ENCODE results near the gene ZNF883. TPM values are rescaled to one million over a fixed set of nuclear protein-coding genes. Genes with fewer than 3 reads are reported as not detected.

Gene ZNF883
- total and polyA plus RNA-seq, 2 donors, result 1.6 to 2.0 TPM

- Histone ChIP-seq H3K27ac (ENCODE audit: low read depth in 1 of 2, low read length in 1 of 2) (no peak overlapping the region), H3K36me3 (ENCODE audit: control insufficient read depth in 2 of 2, insufficient read depth in 2 of 2, low read length in 1 of 2) (no peaks in the 10 kb centered on the region), H3K4me3 (ENCODE audit: low read length in 2 of 2) (no peak overlapping the region), H3K4me1 (ENCODE audit: control insufficient read depth in 2 of 2, insufficient read depth in 2 of 2, low read length in 2 of 2) (no peaks in the 10 kb centered on the region), H3K27me3 (ENCODE audit: control insufficient read depth in 2 of 2, insufficient read depth in 1 of 2, low read length in 1 of 2) (no peaks in the 10 kb centered on the region), H3K9me3 (ENCODE audit: control insufficient read depth in 2 of 2, insufficient read depth in 1 of 2, low read length in 1 of 2) (no peaks in the 10 kb centered on the region)
- DNase-seq (ENCODE audit: low read depth in 6 of 9, low spot score in 9 of 9), result no peak
These were observed 72.6 kb downstream of the ZNF883 start for GRCh38 chr9:112939418-112939817.

GRCh38 chr9:112933696-112934095 is 78.3 kb downstream of the ZNF883 start:
- H3K27me3 ChIP-seq (ENCODE audit: control insufficient read depth in 2 of 2, insufficient read depth in 1 of 2, low read length in 1 of 2), result no peaks in the 10 kb centered on the region
- no peak overlapping the region for H3K4me3 ChIP-seq (ENCODE audit: low read length in 2 of 2)
- no peaks in the 10 kb centered on the region for H3K9me3 ChIP-seq (ENCODE audit: control insufficient read depth in 2 of 2, insufficient read depth in 1 of 2, low read length in 1 of 2)
- no peaks in the 10 kb centered on the region for H3K4me1 ChIP-seq (ENCODE audit: control insufficient read depth in 2 of 2, insufficient read depth in 2 of 2, low read length in 2 of 2)
- no peak for DNase-seq (ENCODE audit: low read depth in 6 of 9, low spot score in 9 of 9)
- 18% methylated on average over 2 of the region's 2 CpGs for WGBS
- no peak overlapping the region for H3K27ac ChIP-seq (ENCODE audit: low read depth in 1 of 2, low read length in 1 of 2)
- no peaks in the 10 kb centered on the region for H3K36me3 ChIP-seq (ENCODE audit: control insufficient read depth in 2 of 2, insufficient read depth in 2 of 2, low read length in 1 of 2)

GRCh38 chr9:112925058-112925641 is 86.8 kb downstream of the ZNF883 start:
- 47% methylated on average over 8 of the region's 8 CpGs for WGBS
- no peak for DNase-seq (ENCODE audit: low read depth in 6 of 9, low spot score in 9 of 9)
- H3K27ac ChIP-seq (ENCODE audit: low read depth in 1 of 2, low read length in 1 of 2), result no peak overlapping the region
- H3K4me1 ChIP-seq (ENCODE audit: control insufficient read depth in 2 of 2, insufficient read depth in 2 of 2, low read length in 2 of 2), result no peaks in the 10 kb centered on the region
- no peak overlapping the region for H3K4me3 ChIP-seq (ENCODE audit: low read length in 2 of 2)
- no peaks in the 10 kb centered on the region for H3K9me3 ChIP-seq (ENCODE audit: control insufficient read depth in 2 of 2, insufficient read depth in 1 of 2, low read length in 1 of 2)
- no peaks in the 10 kb centered on the region for H3K36me3 ChIP-seq (ENCODE audit: control insufficient read depth in 2 of 2, insufficient read depth in 2 of 2, low read length in 1 of 2)
- no peaks in the 10 kb centered on the region for H3K27me3 ChIP-seq (ENCODE audit: control insufficient read depth in 2 of 2, insufficient read depth in 1 of 2, low read length in 1 of 2)

- no peaks in the 10 kb centered on the region for H3K27me3 ChIP-seq (ENCODE audit: control insufficient read depth in 2 of 2, insufficient read depth in 1 of 2, low read length in 1 of 2)
- no peaks in the 10 kb centered on the region for H3K4me1 ChIP-seq (ENCODE audit: control insufficient read depth in 2 of 2, insufficient read depth in 2 of 2, low read length in 2 of 2)
- H3K4me3 ChIP-seq (ENCODE audit: low read length in 2 of 2), result no peak overlapping the region
- H3K9me3 ChIP-seq (ENCODE audit: control insufficient read depth in 2 of 2, insufficient read depth in 1 of 2, low read length in 1 of 2), result no peaks in the 10 kb centered on the region
- DNase-seq (ENCODE audit: low read depth in 6 of 9, low spot score in 9 of 9), result peak in 5 of 9 donors; percentile 9 to 41 (median 27)
- H3K36me3 ChIP-seq (ENCODE audit: control insufficient read depth in 2 of 2, insufficient read depth in 2 of 2, low read length in 1 of 2), result no peaks in the 10 kb centered on the region
- H3K27ac ChIP-seq (ENCODE audit: low read depth in 1 of 2, low read length in 1 of 2), result no peak overlapping the region
- 36% methylated on average over 3 of the region's 3 CpGs for WGBS
These were observed 90.4 kb downstream of the ZNF883 start for GRCh38 chr9:112921549-112921948.

- DNase-seq (ENCODE audit: low read depth in 6 of 9, low spot score in 9 of 9), result no peak
- WGBS, result 91% methylated on average over 1 of the region's 1 CpG
- no peaks in the 10 kb centered on the region for H3K27me3 ChIP-seq (ENCODE audit: control insufficient read depth in 2 of 2, insufficient read depth in 1 of 2, low read length in 1 of 2)
- H3K27ac ChIP-seq (ENCODE audit: low read depth in 1 of 2, low read length in 1 of 2), result no peak overlapping the region
- H3K9me3 ChIP-seq (ENCODE audit: control insufficient read depth in 2 of 2, insufficient read depth in 1 of 2, low read length in 1 of 2), result no peaks in the 10 kb centered on the region
- H3K36me3 ChIP-seq (ENCODE audit: control insufficient read depth in 2 of 2, insufficient read depth in 2 of 2, low read length in 1 of 2), result no peaks in the 10 kb centered on the region
- H3K4me1 ChIP-seq (ENCODE audit: control insufficient read depth in 2 of 2, insufficient read depth in 2 of 2, low read length in 2 of 2), result no peaks in the 10 kb centered on the region
- H3K4me3 ChIP-seq (ENCODE audit: low read length in 2 of 2), result no peak overlapping the region
These were observed 94.0 kb downstream of the ZNF883 start for GRCh38 chr9:112917987-112918362.

GRCh38 chr9:112917047-112917986 is 94.7 kb downstream of the ZNF883 start:
- H3K9me3 ChIP-seq (ENCODE audit: control insufficient read depth in 2 of 2, insufficient read depth in 1 of 2, low read length in 1 of 2), result no peaks in the 10 kb centered on the region
- no peaks in the 10 kb centered on the region for H3K4me1 ChIP-seq (ENCODE audit: control insufficient read depth in 2 of 2, insufficient read depth in 2 of 2, low read length in 2 of 2)
- no peak overlapping the region for H3K27ac ChIP-seq (ENCODE audit: low read depth in 1 of 2, low read length in 1 of 2)
- DNase-seq (ENCODE audit: low read depth in 6 of 9, low spot score in 9 of 9), result no peak
- no peaks in the 10 kb centered on the region for H3K27me3 ChIP-seq (ENCODE audit: control insufficient read depth in 2 of 2, insufficient read depth in 1 of 2, low read length in 1 of 2)
- WGBS, result 90% methylated on average over 1 of the region's 1 CpG
- H3K4me3 ChIP-seq (ENCODE audit: low read length in 2 of 2), result no peak overlapping the region
- H3K36me3 ChIP-seq (ENCODE audit: control insufficient read depth in 2 of 2, insufficient read depth in 2 of 2, low read length in 1 of 2), result no peaks in the 10 kb centered on the region

- Histone ChIP-seq H3K4me1 (ENCODE audit: control insufficient read depth in 2 of 2, insufficient read depth in 2 of 2, low read length in 2 of 2) (no peaks in the 10 kb centered on the region), H3K4me3 (ENCODE audit: low read length in 2 of 2) (no peak overlapping the region), H3K27ac (ENCODE audit: low read depth in 1 of 2, low read length in 1 of 2) (no peak overlapping the region), H3K27me3 (ENCODE audit: control insufficient read depth in 2 of 2, insufficient read depth in 1 of 2, low read length in 1 of 2) (no peaks in the 10 kb centered on the region), H3K9me3 (ENCODE audit: control insufficient read depth in 2 of 2, insufficient read depth in 1 of 2, low read length in 1 of 2) (no peaks in the 10 kb centered on the region), H3K36me3 (ENCODE audit: control insufficient read depth in 2 of 2, insufficient read depth in 2 of 2, low read length in 1 of 2) (no peaks in the 10 kb centered on the region)
- WGBS, result 95% methylated on average over 2 of the region's 2 CpGs
- no peak for DNase-seq (ENCODE audit: low read depth in 6 of 9, low spot score in 9 of 9)
These were observed 97.5 kb downstream of the ZNF883 start for GRCh38 chr9:112914524-112914923.

GRCh38 chr9:112913326-112913725 is 98.7 kb downstream of the ZNF883 start:
- over 99% methylated on average over 4 of the region's 4 CpGs for WGBS

GRCh38 chr9:112912636-112913035 is 99.4 kb downstream of the ZNF883 start:
- WGBS, result 95% methylated on average over 3 of the region's 3 CpGs
- Histone ChIP-seq H3K27me3 (ENCODE audit: control insufficient read depth in 2 of 2, insufficient read depth in 1 of 2, low read length in 1 of 2) (no peaks in the 10 kb centered on the region), H3K27ac (ENCODE audit: low read depth in 1 of 2, low read length in 1 of 2) (no peak overlapping the region), H3K36me3 (ENCODE audit: control insufficient read depth in 2 of 2, insufficient read depth in 2 of 2, low read length in 1 of 2) (no peaks in the 10 kb centered on the region), H3K4me1 (ENCODE audit: control insufficient read depth in 2 of 2, insufficient read depth in 2 of 2, low read length in 2 of 2) (no peaks in the 10 kb centered on the region), H3K9me3 (ENCODE audit: control insufficient read depth in 2 of 2, insufficient read depth in 1 of 2, low read length in 1 of 2) (peaks cover 0 to 1% of the 10 kb centered on the region in 2 donors), H3K4me3 (ENCODE audit: low read length in 2 of 2) (no peak overlapping the region)
- no peak for DNase-seq (ENCODE audit: low read depth in 6 of 9, low spot score in 9 of 9)

More at GRCh38 chr9:112913326-112913725, 98.7 kb downstream of the ZNF883 start:
- Histone ChIP-seq H3K27me3 (ENCODE audit: control insufficient read depth in 2 of 2, insufficient read depth in 1 of 2, low read length in 1 of 2) (no peaks in the 10 kb centered on the region), H3K4me1 (ENCODE audit: control insufficient read depth in 2 of 2, insufficient read depth in 2 of 2, low read length in 2 of 2) (no peaks in the 10 kb centered on the region), H3K27ac (ENCODE audit: low read depth in 1 of 2, low read length in 1 of 2) (no peak overlapping the region), H3K36me3 (ENCODE audit: control insufficient read depth in 2 of 2, insufficient read depth in 2 of 2, low read length in 1 of 2) (no peaks in the 10 kb centered on the region), H3K9me3 (ENCODE audit: control insufficient read depth in 2 of 2, insufficient read depth in 1 of 2, low read length in 1 of 2) (peaks cover 0 to 1% of the 10 kb centered on the region in 2 donors), H3K4me3 (ENCODE audit: low read length in 2 of 2) (no peak overlapping the region)
- no peak for DNase-seq (ENCODE audit: low read depth in 6 of 9, low spot score in 9 of 9)

All from thymus (tissue), 11 donors.